Neural cell (in vitro differentiated cells): ENCODE measurements around the gene PTPRN2. TPM values are rescaled to one million over a fixed set of nuclear protein-coding genes. Genes with fewer than 3 reads are reported as not detected.

Source experiments
- H2AFZ ChIP-seq: fragments of 200-600, 300-800 bp; sonication (generic), shearing (Covaris generic); 2 replicates; pipeline ENCODE4 v1.6.0; 2014; ENCODE audit warnings: low read depth, mild to moderate bottlenecking, antibody characterized with exemption, low read length, moderate library complexity
- H3F3A ChIP-seq: fragments of 200-600 bp; shearing (Covaris generic); 2 replicates; pipeline ENCODE4 v1.6.1; 2016; ENCODE audit warnings: mild to moderate bottlenecking, moderate library complexity, mixed read lengths, antibody characterized with exemption, low read length; ENCODE audit not compliant: insufficient read depth, poor library complexity, severe bottlenecking
- H3K27ac ChIP-seq: fragments of 200-600, 300-800 bp; sonication (generic), shearing (Covaris generic); 2 replicates; pipeline ENCODE4 v1.5.1; 2014; ENCODE audit warnings: mild to moderate bottlenecking, low read length, moderate library complexity
- H3K27me3 ChIP-seq: fragments of 300-800, 200-600 bp; sonication (generic), shearing (Covaris generic); 2 replicates; pipeline ENCODE4 v1.6.0; 2014; ENCODE audit warnings: mild to moderate bottlenecking, low read depth, low read length, moderate library complexity; ENCODE audit not compliant: insufficient read depth
- H3K36me3 ChIP-seq: fragments of 300-800, 200-600 bp; sonication (generic), shearing (Covaris generic); 2 replicates; pipeline ENCODE4 v1.5.1; 2014; ENCODE audit warnings: mild to moderate bottlenecking, antibody characterized with exemption, low read length, moderate library complexity; ENCODE audit not compliant: insufficient read depth
- H3K4me2 ChIP-seq: fragments of 300-800, 200-600 bp; sonication (generic), shearing (Covaris generic); 2 replicates; pipeline ENCODE4 v1.6.0; 2014; ENCODE audit warnings: mild to moderate bottlenecking, low read length
- H3K4me3 ChIP-seq: fragments of 300-800, 200-600 bp; sonication (generic), shearing (Covaris generic); 2 replicates; pipeline ENCODE4 v1.5.1; 2014; ENCODE audit warnings: mild to moderate bottlenecking, low read length, moderate library complexity
- H3K79me2 ChIP-seq: fragments of 200-600 bp; shearing (Covaris generic); replicated peaks from 2 replicates; pipeline ENCODE4 v1.6.0; 2014; ENCODE audit warnings: mild to moderate bottlenecking, low read length, moderate library complexity; ENCODE audit not compliant: insufficient read depth
- H3K9ac ChIP-seq: fragments of 300-800, 200-600 bp; sonication (generic), shearing (Covaris generic); 2 replicates; pipeline ENCODE4 v1.6.1; 2016; ENCODE audit warnings: mild to moderate bottlenecking, low read length, mixed read lengths
- H3K9me2 ChIP-seq: fragments of 200-600 bp; shearing (Covaris generic); 2 replicates; pipeline ENCODE4 v1.6.1; 2016; ENCODE audit warnings: mild to moderate bottlenecking, low read length, mixed read lengths; ENCODE audit not compliant: insufficient read depth
- H3K9me3 ChIP-seq: fragments of 200-600, 300-800 bp; sonication (generic), shearing (Covaris generic); 2 replicates; pipeline ENCODE4 v1.6.1; 2016; ENCODE audit warnings: mild to moderate bottlenecking, mixed run types, low read length, moderate library complexity, mixed read lengths
- H4K20me1 ChIP-seq: fragments of 200-600 bp; shearing (Covaris generic); 2 replicates; pipeline ENCODE4 v1.6.1; 2016; ENCODE audit warnings: mild to moderate bottlenecking, mixed run types; ENCODE audit not compliant: insufficient read depth
- EP300 ChIP-seq: fragments of 450-650 bp; conservative IDR thresholded peaks from 2 replicates; pipeline ENCODE4 v1.6.1; 2014; ENCODE audit warnings: antibody characterized with exemption, mild to moderate bottlenecking, moderate library complexity; ENCODE audit not compliant: poor library complexity, severe bottlenecking
- EZH2 ChIP-seq: fragments of 200-600, 300-800 bp; shearing (Covaris generic), sonication (generic); IDR thresholded peaks from 2 replicates; pipeline ENCODE4 v1.6.1; 2014; ENCODE audit warnings: antibody characterized with exemption, low read length, borderline replicate concordance, mild to moderate bottlenecking; ENCODE audit not compliant: insufficient read depth, poor library complexity, severe bottlenecking
- MXI1 ChIP-seq: fragments of 450-650 bp; conservative IDR thresholded peaks from 2 replicates; pipeline ENCODE4 v1.6.1; 2014; ENCODE audit warnings: antibody characterized with exemption, mild to moderate bottlenecking; ENCODE audit not compliant: poor library complexity, severe bottlenecking
- POLR2AphosphoS5 ChIP-seq: IDR thresholded peaks from 2 replicates; pipeline ENCODE4 v1.6.1; 2012
- RAD21 ChIP-seq: fragments of 450-650 bp; conservative IDR thresholded peaks from 2 replicates; pipeline ENCODE4 v1.6.1; 2014; ENCODE audit warnings: antibody characterized with exemption, mild to moderate bottlenecking, moderate library complexity
- SMC3 ChIP-seq: fragments of 450-650 bp; conservative IDR thresholded peaks from 2 replicates; pipeline ENCODE4 v1.6.1; 2014; ENCODE audit warnings: antibody characterized with exemption, mild to moderate bottlenecking, moderate library complexity; ENCODE audit not compliant: poor library complexity
- TAF1 ChIP-seq: IDR thresholded peaks from 2 replicates; pipeline ENCODE4 v1.6.1; 2012; ENCODE audit warnings: low read depth
- polyA plus RNA-seq: library from polyadenylated mRNA; depleted of rRNA; stranded (reverse); fragments of >200 nt; gene quantifications from 2 replicates; pipeline ENCODE4 v1.2.3, GENCODE V29; 2014
- TF ChIP-seq, protein P1 (sequence below): fragments of 450-650 bp; IDR thresholded peaks from 2 replicates; pipeline ENCODE4 v1.5.1; 2014; ENCODE audit warnings: antibody characterized with exemption, mild to moderate bottlenecking, moderate library complexity; ENCODE audit not compliant: poor library complexity, severe bottlenecking
- TF ChIP-seq, protein P2 (sequence below): IDR thresholded peaks from 2 replicates; pipeline ENCODE4 v1.6.1; 2012; ENCODE audit warnings: borderline replicate concordance

The PTPRN2 gene
- polyA plus RNA-seq, 1 donor from 2014 or later: 31.0 TPM

DNA sequence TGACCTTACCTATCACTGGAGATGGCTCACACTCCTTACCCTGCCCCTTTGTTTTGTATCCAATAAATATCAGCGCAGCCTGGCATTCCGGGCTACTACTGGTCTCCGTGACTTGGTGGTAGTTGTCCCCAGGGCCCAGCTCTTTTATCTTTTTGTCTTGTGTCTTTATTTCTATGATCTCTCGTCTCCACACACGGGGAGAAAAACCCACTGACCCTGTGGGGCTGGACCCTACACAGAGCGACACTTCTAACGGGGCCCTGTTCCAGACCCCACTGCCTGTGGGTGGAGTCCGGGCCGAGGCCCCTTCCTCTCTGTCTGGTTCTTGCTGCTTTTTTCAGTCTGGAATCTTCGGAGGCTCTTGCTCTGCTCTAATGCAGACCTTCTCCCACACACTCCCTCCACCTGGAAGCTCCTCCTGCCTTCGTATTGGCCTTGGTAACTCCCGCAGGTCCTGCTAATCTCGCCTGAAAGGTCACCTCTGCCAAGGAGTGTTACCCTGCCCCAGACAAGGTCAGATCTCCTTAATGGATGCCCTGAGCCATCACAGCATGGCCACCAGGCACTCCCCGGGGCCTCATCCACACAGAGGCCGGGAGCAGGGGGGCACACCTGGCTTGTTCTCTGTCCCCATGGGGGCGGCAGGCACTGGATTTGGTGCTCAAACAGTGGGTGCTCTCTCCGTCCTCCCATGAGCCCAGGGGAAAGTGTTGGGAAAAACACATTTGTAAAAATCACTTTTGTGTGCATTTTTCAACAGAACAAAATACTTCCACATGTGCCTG is 531.7 kb downstream of the PTPRN2 start:
- Histone ChIP-seq H3K4me3 (no peak overlapping the region), H3K9me2 (no peaks in the 10 kb centered on the region), H3K79me2 (no peaks in the 10 kb centered on the region), H3F3A (no peaks in the 10 kb centered on the region), H3K9me3 (no peaks in the 10 kb centered on the region), H3K27me3 (no peaks in the 10 kb centered on the region), H2AFZ (no peak overlapping the region), H4K20me1 (no peaks in the 10 kb centered on the region), H3K27ac (no peak overlapping the region), H3K4me2 (no peak overlapping the region), H3K36me3 (no peaks in the 10 kb centered on the region), H3K9ac (no peak overlapping the region)
- TF ChIP-seq RAD21 (no peak), POLR2AphosphoS5 (no peak), MXI1 (no peak)
- TF ChIP-seq, protein P1, sequence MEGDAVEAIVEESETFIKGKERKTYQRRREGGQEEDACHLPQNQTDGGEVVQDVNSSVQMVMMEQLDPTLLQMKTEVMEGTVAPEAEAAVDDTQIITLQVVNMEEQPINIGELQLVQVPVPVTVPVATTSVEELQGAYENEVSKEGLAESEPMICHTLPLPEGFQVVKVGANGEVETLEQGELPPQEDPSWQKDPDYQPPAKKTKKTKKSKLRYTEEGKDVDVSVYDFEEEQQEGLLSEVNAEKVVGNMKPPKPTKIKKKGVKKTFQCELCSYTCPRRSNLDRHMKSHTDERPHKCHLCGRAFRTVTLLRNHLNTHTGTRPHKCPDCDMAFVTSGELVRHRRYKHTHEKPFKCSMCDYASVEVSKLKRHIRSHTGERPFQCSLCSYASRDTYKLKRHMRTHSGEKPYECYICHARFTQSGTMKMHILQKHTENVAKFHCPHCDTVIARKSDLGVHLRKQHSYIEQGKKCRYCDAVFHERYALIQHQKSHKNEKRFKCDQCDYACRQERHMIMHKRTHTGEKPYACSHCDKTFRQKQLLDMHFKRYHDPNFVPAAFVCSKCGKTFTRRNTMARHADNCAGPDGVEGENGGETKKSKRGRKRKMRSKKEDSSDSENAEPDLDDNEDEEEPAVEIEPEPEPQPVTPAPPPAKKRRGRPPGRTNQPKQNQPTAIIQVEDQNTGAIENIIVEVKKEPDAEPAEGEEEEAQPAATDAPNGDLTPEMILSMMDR: no peak
- TF ChIP-seq, protein P2, sequence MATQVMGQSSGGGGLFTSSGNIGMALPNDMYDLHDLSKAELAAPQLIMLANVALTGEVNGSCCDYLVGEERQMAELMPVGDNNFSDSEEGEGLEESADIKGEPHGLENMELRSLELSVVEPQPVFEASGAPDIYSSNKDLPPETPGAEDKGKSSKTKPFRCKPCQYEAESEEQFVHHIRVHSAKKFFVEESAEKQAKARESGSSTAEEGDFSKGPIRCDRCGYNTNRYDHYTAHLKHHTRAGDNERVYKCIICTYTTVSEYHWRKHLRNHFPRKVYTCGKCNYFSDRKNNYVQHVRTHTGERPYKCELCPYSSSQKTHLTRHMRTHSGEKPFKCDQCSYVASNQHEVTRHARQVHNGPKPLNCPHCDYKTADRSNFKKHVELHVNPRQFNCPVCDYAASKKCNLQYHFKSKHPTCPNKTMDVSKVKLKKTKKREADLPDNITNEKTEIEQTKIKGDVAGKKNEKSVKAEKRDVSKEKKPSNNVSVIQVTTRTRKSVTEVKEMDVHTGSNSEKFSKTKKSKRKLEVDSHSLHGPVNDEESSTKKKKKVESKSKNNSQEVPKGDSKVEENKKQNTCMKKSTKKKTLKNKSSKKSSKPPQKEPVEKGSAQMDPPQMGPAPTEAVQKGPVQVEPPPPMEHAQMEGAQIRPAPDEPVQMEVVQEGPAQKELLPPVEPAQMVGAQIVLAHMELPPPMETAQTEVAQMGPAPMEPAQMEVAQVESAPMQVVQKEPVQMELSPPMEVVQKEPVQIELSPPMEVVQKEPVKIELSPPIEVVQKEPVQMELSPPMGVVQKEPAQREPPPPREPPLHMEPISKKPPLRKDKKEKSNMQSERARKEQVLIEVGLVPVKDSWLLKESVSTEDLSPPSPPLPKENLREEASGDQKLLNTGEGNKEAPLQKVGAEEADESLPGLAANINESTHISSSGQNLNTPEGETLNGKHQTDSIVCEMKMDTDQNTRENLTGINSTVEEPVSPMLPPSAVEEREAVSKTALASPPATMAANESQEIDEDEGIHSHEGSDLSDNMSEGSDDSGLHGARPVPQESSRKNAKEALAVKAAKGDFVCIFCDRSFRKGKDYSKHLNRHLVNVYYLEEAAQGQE: no peak

DNA sequence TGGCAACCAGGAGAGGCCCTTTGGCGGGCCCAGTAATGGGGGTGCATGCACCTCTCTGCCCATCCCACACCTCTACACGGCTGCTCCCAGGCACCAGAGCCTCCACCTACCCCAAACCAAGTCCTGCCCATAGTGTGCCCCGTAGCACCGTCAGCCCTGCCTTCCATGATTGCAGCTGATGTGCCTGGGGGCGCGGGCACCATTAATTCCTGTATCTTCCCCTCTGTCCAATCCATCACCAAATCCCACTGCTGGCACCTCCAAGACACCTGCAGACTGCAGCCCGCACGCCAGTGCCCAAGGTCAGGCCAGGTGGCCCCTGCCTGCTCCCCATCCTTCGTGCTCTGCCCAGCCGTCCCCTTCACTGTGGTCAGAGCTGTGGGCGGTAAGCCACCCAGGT is 533.0 kb downstream of the PTPRN2 start:
- H3K27me3 ChIP-seq: no peaks in the 10 kb centered on the region
- no peak overlapping the region for H3K27ac ChIP-seq
- no peak overlapping the region for H3K9ac ChIP-seq
- no peak overlapping the region for H3K4me2 ChIP-seq
- H3F3A ChIP-seq: no peaks in the 10 kb centered on the region
- H2AFZ ChIP-seq: no peak overlapping the region
- H3K36me3 ChIP-seq: no peaks in the 10 kb centered on the region
- H3K4me3 ChIP-seq: no peak overlapping the region
- H4K20me1 ChIP-seq: no peaks in the 10 kb centered on the region
- no peaks in the 10 kb centered on the region for H3K79me2 ChIP-seq
- H3K9me2 ChIP-seq: no peaks in the 10 kb centered on the region
- no peaks in the 10 kb centered on the region for H3K9me3 ChIP-seq
- TF ChIP-seq, protein P1: no peak
- TF ChIP-seq POLR2AphosphoS5 (no peak), TAF1 (no peak), RAD21 (no peak), SMC3 (no peak), MXI1 (no peak), EZH2 (no peak), EP300 (no peak)
- TF ChIP-seq, protein P2: no peak
